ENCODE measurements around the gene EDC4. TPM values are rescaled to one million over a fixed set of nuclear protein-coding genes. Genes with fewer than 3 reads are reported as not detected.

Gene EDC4
- total and polyA plus RNA-seq, 9 donors, result 29.8 to 65.3 (median 48.7) TPM

DNA sequence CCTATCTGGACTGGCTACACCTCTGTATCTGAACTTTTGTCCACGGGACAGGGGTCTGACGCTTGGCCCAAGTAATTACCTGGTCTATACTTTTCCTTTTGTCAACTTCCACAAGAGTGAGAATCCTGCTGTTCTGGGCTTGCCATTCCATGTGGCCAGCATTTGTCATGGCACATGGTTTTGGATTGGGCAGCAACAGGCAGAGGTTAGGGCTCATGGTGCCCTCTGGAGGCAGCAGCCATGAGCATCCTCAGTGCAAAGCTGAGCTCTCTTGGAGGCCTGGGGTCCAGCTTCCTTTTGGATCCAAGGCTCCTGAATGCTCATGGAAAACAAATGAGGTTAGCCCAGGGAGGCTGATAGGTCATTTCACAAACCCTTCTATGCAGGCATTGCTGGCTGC lies 7.5 kb upstream of the EDC4 start:
- H3K9me3 ChIP-seq, result no peaks in the 10 kb centered on the region
- H3K4me3 ChIP-seq, result no peak overlapping the region
- 77 to 89% (median 85%) methylated on average over 2 of the region's 2 CpGs for WGBS, 3 donors
- no peaks in the 10 kb centered on the region for H3K27me3 ChIP-seq
- H3K4me1 ChIP-seq (ENCODE audit: insufficient read depth), result no peaks in the 10 kb centered on the region
- no peak overlapping the region for H3K27ac ChIP-seq
- intact Hi-C loops (cut with DNase I), result no loop called here
- TF ChIP-seq CTCF (IDR thresholded peaks at IDR 0.05) (no peak), POLR2A (IDR thresholded peaks at IDR 0.05) (no peak), EP300 (IDR thresholded peaks at IDR 0.05) (no peak)
- H3K36me3 ChIP-seq, result no peaks in the 10 kb centered on the region
- DNase-seq, result no peak

GRCh38 chr16:67868290-67868689 lies 4.6 kb upstream of the EDC4 start:
- no peaks in the 10 kb centered on the region for H3K9me3 ChIP-seq
- intact Hi-C loops (cut with DNase I), result no loop called here
- no peak for DNase-seq
- TF ChIP-seq EP300 (IDR thresholded peaks at IDR 0.05) (no peak), CTCF (IDR thresholded peaks at IDR 0.05) (no peak), POLR2A (IDR thresholded peaks at IDR 0.05) (no peak)
- no peaks in the 10 kb centered on the region for H3K27me3 ChIP-seq
- 78 to 88% (median 85%) methylated on average over 6 of the region's 6 CpGs for WGBS, 3 donors
- H3K36me3 ChIP-seq, result no peaks in the 10 kb centered on the region
- no peak overlapping the region for H3K27ac ChIP-seq
- peaks cover 2% of the 10 kb centered on the region for H3K4me1 ChIP-seq (ENCODE audit: insufficient read depth)
- H3K4me3 ChIP-seq, result no peak overlapping the region

GRCh38 chr16:67869653-67870052 lies 3.2 kb upstream of the EDC4 start:
- Histone ChIP-seq H3K27me3 (no peaks in the 10 kb centered on the region), H3K9me3 (no peaks in the 10 kb centered on the region), H3K36me3 (no peaks in the 10 kb centered on the region), H3K4me1 (ENCODE audit: insufficient read depth) (peaks cover 2% of the 10 kb centered on the region), H3K4me3 (no peak overlapping the region), H3K27ac (no peak overlapping the region)
- DNase-seq, result no peak
- intact Hi-C loops (cut with DNase I), result no loop called here
- TF ChIP-seq CTCF (IDR thresholded peaks at IDR 0.05) (no peak), POLR2A (IDR thresholded peaks at IDR 0.05) (no peak), EP300 (IDR thresholded peaks at IDR 0.05) (no peak)
- WGBS, 3 donors, result 69 to 80% (median 71%) methylated on average over 7 of the region's 7 CpGs

DNA sequence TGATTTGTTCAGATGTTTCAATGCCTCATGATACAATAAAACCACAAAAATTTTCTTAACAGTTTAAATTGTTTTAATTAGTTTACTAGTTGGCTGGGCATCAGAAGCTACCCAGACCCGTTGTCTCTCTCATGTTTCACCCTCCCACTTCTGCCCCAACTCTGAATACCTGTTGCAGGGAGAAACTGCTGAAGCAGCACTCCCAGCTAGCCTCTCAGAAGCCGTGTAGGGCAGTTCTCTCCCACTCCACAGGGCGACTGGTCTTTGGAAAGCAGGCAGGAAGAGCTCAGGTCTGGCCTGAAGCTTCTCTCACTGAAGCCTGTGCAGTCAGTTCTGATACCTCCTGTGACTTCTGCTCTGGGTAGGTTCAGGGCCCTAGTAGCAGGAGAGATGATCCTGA lies 1.6 kb upstream of the EDC4 start:
- H3K27me3 ChIP-seq, result no peaks in the 10 kb centered on the region
- peaks cover 6% of the 10 kb centered on the region for H3K4me1 ChIP-seq (ENCODE audit: insufficient read depth)
- no peak overlapping the region for H3K27ac ChIP-seq
- DNase-seq, result no peak
- H3K9me3 ChIP-seq, result no peaks in the 10 kb centered on the region
- no peaks in the 10 kb centered on the region for H3K36me3 ChIP-seq
- 38 to 52% (median 44%) methylated on average over 3 of the region's 3 CpGs for WGBS, 3 donors
- H3K4me3 ChIP-seq, result no peak overlapping the region
- TF ChIP-seq EP300 (IDR thresholded peaks at IDR 0.05), result no peak
- no peak for TF ChIP-seq POLR2A (IDR thresholded peaks at IDR 0.05)
- TF ChIP-seq CTCF (IDR thresholded peaks at IDR 0.05), result no peak
- intact Hi-C loops (cut with DNase I), result no loop called here

Data from ovary (tissue), 9 donors.